ENCODE data around the gene F13B.
"Not testable (repeated sequence)": the region's sequence is repeated elsewhere in the genome, so short reads cannot be mapped to it uniquely, and the experiment has no call there.

F13B gene, protein sequence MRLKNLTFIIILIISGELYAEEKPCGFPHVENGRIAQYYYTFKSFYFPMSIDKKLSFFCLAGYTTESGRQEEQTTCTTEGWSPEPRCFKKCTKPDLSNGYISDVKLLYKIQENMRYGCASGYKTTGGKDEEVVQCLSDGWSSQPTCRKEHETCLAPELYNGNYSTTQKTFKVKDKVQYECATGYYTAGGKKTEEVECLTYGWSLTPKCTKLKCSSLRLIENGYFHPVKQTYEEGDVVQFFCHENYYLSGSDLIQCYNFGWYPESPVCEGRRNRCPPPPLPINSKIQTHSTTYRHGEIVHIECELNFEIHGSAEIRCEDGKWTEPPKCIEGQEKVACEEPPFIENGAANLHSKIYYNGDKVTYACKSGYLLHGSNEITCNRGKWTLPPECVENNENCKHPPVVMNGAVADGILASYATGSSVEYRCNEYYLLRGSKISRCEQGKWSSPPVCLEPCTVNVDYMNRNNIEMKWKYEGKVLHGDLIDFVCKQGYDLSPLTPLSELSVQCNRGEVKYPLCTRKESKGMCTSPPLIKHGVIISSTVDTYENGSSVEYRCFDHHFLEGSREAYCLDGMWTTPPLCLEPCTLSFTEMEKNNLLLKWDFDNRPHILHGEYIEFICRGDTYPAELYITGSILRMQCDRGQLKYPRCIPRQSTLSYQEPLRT

DNA sequence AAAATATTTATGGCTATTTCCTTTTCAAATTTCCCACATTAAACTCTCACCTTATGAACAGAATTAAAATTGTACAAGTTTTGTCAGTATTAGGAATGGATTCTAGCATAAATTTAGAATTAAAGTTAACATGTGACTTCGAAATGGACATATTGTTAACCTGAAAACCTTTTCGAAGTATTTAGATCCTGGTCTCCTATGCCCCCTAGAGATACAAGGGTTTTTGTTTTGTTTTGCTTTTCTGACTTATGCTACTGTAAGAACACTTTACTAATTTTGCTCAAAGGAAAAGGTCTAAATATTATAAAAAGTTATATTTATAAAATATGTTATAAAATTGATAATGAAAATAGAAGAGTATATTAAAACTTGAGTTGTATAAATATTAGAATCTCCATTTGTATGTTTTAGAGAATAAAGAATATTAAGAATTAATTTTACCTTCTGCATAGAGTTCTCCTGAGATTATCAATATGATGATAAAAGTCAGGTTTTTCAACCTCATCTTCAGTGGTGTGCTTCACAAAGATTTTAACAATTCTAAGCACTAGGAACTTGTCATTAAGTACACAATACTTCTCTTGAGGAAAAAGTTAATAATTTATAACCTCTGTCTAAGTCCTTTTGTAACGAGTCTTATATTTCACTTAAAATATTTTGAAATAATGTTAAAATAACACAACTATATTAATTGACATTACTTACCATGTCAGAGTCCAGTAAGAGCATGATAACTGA lies at the start of gene F13B:
TSS of gene F13B (minus strand) at position 542 of the 738 bp plus-strand sequence. CDS start at position 505, 37 bp downstream.
- in situ Hi-C loops (cut with HindIII; ENCODE audit: low sequenced_read_pairs), result no loop called here

DNA sequence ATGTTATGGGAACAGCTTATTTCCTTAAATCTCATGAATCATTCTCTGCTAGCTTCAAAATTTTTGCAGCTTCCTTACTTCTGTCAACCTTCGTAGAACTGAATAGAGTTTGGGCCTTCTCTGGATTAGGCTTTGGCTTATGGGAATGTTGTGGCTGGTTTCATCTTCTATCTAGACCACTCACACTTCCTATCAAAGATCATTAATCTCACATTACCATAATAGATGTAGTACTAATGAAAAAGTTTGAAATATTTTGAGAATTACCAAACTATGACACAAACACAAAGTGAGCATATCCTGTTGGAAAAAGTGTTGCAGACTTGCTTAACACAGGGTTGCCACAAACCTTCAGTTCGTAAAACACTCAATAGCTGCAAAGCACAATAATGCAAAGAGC lies 49.1 kb upstream of the F13B start:
- in situ Hi-C loops (cut with HindIII; ENCODE audit: low sequenced_read_pairs), result no loop called here

DNA sequence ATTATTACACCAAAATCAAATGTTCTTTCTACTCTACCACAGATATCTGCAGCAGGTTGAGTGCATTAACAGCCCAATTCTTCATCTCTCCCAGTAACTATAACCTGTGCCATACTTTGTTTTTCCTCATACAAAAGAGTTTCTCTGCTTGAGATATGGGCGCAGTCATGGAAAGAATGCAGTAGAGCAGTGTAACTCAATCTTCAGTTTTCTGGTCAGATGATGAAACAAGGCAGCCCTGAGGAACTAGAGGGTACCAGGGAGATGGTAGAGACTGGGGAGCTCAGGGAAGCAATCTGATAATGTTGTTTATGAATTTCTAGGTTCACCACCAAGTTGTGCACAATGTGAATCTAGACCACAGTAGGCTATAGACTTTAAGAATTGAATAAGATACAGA lies 39.8 kb upstream of the F13B start:
- in situ Hi-C loops (cut with HindIII; ENCODE audit: low sequenced_read_pairs), result no loop called here

DNA sequence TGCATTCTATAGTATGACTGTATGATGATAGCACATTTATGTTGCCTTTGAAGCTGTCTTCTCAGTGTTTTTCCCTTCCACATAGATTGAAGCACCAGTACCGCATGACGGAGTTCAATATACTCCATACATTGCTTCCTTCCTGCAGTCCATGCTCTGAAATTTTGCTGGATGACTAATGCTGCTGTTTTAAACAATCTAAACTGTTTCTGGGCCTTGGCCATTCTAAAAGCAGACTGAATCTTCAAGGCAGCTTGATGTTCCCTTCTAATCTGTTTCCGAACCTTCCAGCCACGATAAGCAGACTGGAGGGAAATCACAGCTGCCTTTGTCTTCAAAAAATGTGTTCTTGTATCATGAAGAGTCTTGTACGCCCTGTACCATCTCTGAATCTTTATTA lies 36.2 kb upstream of the F13B start:
- in situ Hi-C loops (cut with HindIII; ENCODE audit: low sequenced_read_pairs), result no loop called here

DNA sequence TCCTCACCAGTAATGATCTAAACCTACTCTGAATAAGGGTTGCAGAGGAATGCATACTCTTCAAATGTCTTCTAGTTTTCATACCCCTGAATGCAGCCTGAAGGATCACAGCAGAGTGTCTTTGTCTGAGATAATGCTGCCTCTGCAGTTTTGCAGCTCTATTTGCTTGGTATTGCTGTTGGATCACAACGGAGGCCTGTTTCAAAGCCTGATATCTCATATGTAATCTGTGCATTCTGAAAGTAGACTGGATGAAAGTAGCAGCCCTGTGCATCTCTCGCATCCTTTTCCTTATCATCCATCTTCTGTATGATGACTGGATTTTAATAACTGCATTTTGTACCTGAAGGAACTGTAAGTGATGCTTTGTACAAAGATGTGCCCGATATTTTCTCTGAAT lies 34.9 kb upstream of the F13B start:
- in situ Hi-C loops (cut with HindIII; ENCODE audit: low sequenced_read_pairs), result no loop called here

DNA sequence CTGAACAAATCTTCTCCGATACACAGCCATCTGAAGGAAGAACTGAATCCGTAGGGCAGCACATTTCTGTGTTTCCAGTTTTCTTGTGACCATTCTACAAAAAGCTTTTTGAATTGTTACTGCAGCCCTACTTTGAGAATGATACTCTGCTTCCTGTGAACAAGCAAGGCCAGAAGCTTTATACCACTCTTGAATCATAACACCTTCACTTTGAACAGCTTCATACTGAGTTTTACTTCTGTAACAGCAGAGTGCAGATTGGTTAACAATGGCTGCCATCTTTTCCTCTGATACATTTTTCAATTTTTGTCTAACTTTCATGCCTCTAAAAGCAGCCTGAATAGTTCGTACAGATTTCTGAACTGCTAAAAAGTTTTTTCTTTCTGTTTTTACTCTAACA lies 33.6 kb upstream of the F13B start:
- in situ Hi-C loops (cut with HindIII; ENCODE audit: low sequenced_read_pairs), result no loop called here

DNA sequence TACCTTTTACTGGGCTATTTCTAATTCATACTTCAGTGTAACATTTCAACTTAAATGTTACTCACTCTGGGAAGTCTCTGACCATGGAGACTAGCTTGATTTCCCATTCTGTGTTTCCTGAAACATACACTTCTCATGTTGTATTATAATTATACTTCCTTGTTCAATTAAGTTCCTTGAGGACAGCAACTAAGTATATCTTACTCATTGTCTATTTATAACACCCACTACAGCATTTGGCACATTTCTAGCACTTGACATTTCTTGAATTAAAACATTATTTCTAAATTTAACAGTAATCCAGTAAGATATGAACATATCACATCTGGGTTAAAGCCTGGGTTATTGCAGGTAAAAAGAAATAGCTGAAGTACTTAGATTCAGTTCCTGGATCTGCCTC lies 32.4 kb upstream of the F13B start:
- in situ Hi-C loops (cut with HindIII; ENCODE audit: low sequenced_read_pairs), result no loop called here

DNA sequence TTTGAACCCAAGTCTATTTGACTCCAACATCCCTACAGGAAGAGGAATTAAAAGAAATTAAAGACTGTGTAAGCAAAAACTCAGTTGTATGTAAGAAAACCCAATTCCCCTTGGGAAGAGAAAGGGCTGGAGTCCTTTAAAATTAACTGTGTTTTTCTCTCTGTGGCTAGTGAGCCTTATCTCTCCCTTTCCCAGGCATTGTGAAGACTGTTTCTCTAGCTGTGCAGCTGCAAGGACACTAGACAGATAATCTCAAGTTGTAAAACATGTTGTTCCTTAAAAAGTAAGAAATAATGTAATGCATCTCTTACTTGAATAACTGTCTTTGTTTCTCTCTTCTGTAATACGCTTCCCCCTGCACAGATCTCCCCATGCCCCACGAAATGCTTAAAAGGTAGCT lies 29.9 kb upstream of the F13B start:
- in situ Hi-C loops (cut with HindIII; ENCODE audit: low sequenced_read_pairs), result not testable (repeated sequence)

DNA sequence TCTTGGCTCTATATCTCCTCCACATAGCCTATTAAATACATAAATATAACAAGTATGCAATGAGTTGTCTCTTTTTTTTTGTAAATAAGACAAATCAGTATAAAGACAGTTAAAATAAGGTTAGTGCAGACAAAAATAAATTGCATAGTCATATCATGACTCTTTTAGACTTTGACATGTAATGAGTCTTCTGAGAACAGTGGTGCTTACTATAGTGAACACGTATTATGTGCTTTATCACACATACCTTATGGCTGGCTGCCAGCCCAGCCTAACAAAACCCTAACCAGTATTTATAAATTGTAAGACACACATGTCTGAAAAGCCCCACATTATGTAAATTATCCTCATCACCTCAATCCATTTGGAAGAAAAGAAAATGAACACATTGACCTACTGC lies 29.1 kb upstream of the F13B start:
- in situ Hi-C loops (cut with HindIII; ENCODE audit: low sequenced_read_pairs), result no loop called here

DNA sequence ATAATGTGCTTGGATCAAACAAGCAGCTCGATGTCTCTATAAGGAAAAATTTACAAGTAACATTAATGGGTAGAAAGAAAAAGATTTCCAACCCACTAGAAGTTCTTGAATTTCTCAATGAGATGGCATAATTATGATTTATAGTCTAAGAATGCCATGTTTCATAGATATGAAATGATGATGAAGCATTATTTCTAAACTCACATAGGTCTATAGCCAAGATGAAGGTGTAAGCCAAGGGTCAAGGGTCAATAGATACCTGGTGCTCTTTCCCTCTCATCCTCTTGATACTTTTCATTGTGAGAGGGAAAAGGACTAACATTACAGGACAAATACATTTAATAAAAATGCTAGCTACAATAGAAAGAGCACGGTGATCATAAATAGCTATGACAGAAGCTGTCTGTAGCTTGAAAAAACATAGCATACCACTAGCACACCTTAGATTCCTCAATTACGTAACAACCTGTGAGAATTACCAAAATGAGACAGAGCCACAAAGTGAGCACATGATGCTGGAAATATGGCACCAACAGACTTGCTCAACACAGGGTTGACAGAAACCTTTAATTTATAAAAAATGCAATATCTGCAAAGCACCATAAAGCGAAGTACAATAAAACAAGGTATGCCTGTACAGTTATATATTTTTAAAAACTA lies 26.3 kb upstream of the F13B start:
- in situ Hi-C loops (cut with HindIII; ENCODE audit: low sequenced_read_pairs), result no loop called here

DNA sequence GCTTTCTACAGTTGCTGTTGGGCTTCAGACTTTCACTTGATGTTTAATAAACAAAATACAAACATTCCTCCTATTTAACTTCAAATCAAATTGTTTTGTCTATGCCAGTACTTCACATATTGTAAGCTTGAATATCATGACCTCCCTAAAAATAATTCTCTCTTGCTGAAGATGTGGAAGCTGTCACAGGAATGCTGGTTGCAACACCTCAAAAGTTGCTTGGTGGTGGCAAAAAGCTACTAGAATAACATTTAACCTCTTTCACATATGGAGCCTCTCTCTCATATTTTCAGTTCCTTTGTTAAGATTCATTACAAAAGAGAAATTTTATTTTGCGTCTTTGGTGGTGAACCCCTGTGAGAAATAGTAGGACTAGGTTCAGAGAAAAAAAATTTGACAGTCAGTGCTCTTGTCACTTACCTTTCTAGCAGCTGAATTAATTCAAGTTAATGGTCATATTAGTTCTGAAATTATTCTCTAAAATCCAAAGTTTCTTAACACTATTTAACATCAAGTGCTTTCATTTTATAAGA lies 25.5 kb upstream of the F13B start:
- in situ Hi-C loops (cut with HindIII; ENCODE audit: low sequenced_read_pairs), result no loop called here

DNA sequence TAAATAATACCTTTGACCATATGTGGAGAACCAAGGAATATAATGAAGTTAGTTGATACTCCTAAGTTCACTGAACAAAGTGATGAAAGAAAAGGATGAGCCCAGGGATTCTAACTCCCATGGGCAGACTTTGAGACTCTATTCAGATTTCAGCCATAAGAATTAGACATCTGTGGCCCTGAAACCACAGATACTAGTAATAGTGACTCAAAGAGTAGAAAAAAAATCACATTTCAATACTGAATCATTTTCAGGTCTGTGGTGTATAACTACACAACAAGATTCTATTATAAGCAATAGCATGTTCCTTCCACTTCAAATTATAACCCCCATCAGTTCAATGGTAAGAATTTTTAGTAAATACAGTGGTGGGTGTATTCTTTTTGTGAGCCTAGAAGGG lies 16.4 kb upstream of the F13B start:
- in situ Hi-C loops (cut with HindIII; ENCODE audit: low sequenced_read_pairs), result no loop called here

DNA sequence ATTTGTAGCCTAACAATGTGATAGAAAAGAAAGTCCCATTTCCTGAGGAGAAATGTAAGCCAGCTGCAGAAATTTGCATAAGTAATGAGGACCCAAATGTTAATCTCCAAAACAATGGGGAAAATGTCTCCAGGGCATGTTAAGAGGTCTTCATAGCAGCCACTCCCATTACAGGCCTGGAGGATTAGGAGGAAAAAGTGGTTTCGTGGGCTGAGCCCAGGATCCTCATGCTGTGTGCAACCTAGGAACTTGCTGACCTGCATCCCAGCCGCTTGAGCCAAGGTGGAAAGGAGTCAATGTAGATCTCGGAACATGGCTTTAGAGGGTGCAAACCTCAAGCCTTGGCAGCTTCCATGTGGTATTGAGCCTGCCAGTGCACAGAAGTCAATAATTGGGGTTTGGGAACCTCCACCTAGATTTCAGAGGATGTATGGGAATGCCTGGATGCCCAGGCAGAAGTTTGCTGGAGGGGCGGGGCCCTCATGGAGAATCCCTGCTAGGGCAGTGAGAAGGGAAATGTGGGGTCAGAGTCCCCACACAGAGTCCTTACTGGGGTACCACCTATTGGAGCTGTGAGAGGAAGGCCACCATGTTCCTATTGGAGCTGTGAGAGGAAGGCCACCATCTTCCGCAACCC lies 14.2 kb upstream of the F13B start:
- in situ Hi-C loops (cut with HindIII; ENCODE audit: low sequenced_read_pairs), result no loop called here

DNA sequence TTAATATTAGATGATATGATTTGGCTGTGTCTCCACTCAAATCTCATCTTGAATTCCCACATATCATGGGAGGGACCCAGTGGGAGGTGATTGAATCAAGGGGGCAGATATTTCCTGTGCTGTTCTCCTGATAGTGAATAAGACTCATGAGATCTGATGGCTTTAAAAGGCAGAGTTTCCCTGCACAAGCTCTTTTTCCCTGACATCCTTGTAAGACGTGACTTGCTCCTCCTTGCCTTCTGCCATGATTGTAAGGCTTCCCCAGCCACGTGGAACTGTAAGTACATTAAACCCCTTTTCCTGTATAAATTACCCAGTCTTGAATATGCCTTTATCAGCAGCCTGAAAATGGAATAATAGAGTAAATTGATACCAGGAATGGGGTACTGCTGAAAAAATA lies 13.3 kb upstream of the F13B start:
- in situ Hi-C loops (cut with HindIII; ENCODE audit: low sequenced_read_pairs), result no loop called here

DNA sequence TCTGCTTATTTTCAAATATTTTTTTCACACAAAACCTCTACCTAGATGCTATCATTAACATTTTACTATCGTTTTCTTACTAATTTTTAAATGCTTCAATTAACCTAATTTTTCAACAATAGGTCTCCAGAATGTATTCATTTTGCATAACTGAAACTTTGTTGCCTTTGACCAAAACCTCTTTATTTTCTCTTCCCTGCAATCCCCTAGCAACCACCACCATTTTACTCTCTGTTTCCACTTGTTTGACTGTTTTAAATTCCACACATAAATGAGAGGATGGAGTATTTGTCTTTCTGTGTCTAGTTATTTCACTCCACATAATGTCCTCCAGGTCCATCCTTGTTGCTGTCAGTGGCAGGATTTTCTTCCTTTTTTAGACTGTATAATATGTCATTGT lies 9.5 kb upstream of the F13B start:
- in situ Hi-C loops (cut with HindIII; ENCODE audit: low sequenced_read_pairs), result no loop called here

DNA sequence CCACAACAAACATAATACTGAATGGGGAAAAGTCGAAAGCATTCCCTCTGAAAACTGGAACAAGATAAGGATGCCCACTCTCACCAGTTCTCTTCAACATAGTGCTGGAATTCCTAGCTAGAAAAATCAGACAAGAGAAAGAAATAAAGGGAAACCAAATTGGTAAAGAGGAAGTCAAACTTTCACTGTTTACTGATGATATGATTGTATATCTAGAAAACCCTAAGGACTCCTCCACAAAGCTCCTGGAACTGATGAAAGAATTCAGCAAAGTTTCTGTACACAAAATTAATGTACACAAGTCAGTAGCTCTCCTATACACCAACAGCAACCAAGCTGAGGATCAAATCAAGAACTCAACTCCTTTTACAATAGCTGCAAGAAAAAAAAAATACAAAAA lies 6.9 kb upstream of the F13B start:
- in situ Hi-C loops (cut with HindIII; ENCODE audit: low sequenced_read_pairs), result no loop called here

DNA sequence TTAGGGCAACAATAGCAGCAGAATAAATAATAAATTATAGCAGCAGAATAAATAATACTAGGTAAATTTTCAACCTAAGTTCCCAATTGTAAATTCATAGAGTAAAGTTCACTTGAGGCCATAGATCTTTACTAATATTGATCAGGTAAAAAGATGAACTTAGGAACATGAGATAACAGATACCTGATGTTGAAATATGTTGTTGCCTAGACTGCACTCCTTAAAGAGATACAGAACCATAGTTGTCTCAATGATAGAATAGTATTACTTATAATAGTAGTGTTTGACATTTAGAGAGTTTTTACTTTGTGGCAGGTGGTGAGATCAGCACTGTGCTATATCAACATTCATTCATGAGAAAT lies 378 bp upstream of the F13B start:
- in situ Hi-C loops (cut with HindIII; ENCODE audit: low sequenced_read_pairs), result no loop called here

DNA sequence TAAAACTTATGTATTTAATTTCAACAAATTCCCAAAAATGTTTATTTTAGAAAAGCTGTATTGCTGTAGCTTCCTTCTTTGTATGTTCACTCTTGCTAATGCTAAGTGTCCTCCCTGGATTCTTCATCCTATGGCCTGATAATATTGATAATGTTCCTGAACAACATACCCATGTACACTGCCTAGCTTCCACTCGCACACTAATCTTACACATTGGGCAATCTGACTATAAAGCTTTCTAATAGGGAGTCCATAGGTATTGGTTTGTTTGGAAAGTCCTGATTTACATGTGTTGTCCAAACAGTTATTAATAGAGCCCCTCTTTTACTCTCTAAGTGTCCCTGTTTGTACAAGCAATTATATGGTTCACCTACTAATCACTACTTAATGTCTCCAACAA lies 783 bp downstream of the F13B start:
- in situ Hi-C loops (cut with HindIII; ENCODE audit: low sequenced_read_pairs), result no loop called here

DNA sequence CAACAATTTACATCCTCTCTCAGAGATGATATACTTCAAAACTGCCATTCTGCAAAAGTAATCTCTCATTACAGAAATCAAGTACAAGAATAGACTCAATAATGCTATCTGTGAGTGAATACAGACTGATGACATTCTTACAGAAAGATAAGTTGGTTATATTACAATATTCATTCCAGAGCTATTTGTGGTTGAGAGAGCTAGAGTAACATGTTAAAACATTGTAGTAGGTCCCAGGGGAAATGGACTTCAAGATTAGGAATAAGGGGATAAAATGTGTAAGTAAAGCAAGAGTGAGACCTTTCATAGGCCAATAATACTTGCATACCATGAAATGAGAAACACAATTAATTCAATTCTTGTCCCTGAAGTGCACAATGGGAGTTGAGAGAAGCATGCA lies 1.5 kb downstream of the F13B start:
- in situ Hi-C loops (cut with HindIII; ENCODE audit: low sequenced_read_pairs), result no loop called here

DNA sequence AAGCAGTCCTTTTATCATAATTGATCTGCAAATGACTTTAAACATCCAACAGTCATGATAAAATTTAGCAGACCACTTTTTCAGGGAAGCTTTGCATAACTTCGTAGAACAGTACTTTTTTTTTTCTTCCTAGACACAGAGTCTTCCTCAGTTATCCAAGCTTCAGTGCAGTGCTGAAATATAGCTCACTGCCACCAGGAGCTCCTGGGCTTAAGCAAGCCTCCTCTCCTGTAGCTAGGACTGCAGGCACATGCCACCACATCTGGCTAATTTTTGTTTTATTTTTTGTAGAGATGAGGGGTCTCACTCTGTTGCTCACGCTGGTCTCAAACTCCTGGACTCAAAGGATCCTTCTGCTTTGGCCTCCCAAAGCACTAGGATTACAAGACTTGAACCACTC lies 3.8 kb downstream of the F13B start:
- in situ Hi-C loops (cut with HindIII; ENCODE audit: low sequenced_read_pairs), result no loop called here

DNA sequence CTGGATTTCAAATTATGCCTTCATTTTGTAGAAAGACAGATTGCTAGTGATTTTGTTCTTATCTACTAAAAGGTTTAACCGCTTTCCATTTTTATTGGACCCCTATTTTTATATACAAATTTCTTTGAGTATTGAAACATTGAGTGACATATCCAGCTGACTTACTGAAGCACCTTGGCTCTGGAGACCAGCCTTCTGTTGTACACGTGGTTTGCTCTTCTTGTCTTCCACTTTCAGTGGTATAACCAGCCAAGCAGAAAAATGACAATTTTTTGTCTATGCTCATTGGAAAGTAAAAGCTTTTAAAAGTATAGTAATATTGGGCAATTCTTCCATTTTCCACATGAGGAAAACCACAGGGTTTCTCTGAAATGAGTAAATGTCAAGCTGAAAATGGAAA lies 4.4 kb downstream of the F13B start:
- in situ Hi-C loops (cut with HindIII; ENCODE audit: low sequenced_read_pairs), result no loop called here
